ENCODE data around the gene TM9SF1. TPM values are rescaled to one million over a fixed set of nuclear protein-coding genes. Genes with fewer than 3 reads are reported as not detected.
A peak's percentile ranks its signal among the peaks of the same experiment; 100 is the strongest.

TM9SF1 gene
- total and polyA plus RNA-seq, 2 of the 13 experiments (the other 11 are each of a cell fraction or from before 2014, with no cell fraction given), result 83.2 to 110 TPM

DNA sequence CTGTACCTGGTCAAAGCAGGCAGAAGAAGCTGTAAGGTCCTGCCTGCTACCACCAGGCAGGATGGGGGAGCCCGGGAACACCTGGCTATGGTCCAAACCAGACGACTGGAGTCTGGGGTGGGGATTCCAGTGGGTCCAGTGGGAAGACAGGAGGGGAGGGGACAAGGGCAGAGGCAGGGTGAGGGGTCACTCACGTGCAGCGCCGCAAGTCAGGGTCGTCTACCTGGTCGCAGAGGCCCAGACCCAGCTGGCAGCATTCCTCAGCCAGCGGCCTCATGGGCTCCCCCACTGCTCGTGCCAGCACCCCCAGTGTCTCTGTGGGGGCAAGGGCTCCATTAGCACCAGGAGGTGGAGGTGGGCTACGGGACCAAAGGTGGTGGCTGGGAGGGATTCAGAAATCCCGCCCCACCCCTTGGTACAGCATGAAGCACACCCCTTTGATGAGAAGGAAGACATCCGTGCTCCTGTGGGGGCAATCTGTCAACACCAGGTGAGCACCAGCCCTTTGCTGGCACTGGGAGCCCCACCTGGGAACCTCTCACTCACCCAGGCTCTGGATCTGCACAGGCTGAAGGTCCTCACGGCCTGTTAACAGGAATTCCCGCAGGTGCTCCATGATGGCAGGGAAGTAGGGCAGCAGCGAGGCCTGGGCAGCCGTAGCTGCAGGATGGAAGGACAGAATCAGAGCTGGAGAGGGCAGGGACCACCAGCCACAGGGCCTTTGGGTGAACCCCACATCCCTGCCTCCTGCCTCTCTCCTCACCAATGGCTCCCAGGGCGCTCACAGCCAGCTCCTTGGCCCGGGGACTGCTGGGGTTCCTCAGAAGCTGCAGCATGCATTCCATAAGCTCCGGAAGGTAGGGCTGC lies 10.9 kb downstream of the TM9SF1 start (continued):
- TF ChIP-seq, protein P1, sequence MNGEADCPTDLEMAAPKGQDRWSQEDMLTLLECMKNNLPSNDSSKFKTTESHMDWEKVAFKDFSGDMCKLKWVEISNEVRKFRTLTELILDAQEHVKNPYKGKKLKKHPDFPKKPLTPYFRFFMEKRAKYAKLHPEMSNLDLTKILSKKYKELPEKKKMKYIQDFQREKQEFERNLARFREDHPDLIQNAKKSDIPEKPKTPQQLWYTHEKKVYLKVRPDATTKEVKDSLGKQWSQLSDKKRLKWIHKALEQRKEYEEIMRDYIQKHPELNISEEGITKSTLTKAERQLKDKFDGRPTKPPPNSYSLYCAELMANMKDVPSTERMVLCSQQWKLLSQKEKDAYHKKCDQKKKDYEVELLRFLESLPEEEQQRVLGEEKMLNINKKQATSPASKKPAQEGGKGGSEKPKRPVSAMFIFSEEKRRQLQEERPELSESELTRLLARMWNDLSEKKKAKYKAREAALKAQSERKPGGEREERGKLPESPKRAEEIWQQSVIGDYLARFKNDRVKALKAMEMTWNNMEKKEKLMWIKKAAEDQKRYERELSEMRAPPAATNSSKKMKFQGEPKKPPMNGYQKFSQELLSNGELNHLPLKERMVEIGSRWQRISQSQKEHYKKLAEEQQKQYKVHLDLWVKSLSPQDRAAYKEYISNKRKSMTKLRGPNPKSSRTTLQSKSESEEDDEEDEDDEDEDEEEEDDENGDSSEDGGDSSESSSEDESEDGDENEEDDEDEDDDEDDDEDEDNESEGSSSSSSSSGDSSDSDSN (CRISPR knock-in tag; IDR thresholded peaks at IDR 0.05), result 0 out of 2 replicates have a peak, but pooled peaks have one; percentile 29
- TF ChIP-seq AGO2 (optimal IDR thresholded peaks at IDR 0.05; ENCODE audit: low read depth, low read length) (peak; percentile 66), ZNF768 (CRISPR knock-in tag; IDR thresholded peaks at IDR 0.05) (0 out of 2 replicates have a peak, but pooled peaks have one; percentile 7), RBFOX2 (IDR thresholded peaks at IDR 0.05; ENCODE audit: low read depth, low read length) (peak; percentile 39; the same call in 1 of the 2 replicates), ZNF296 (CRISPR knock-in tag; conservative IDR thresholded peaks at IDR 0.05) (no peak), KDM1A (CRISPR knock-in tag; IDR thresholded peaks at IDR 0.05) (no peak)

DNA sequence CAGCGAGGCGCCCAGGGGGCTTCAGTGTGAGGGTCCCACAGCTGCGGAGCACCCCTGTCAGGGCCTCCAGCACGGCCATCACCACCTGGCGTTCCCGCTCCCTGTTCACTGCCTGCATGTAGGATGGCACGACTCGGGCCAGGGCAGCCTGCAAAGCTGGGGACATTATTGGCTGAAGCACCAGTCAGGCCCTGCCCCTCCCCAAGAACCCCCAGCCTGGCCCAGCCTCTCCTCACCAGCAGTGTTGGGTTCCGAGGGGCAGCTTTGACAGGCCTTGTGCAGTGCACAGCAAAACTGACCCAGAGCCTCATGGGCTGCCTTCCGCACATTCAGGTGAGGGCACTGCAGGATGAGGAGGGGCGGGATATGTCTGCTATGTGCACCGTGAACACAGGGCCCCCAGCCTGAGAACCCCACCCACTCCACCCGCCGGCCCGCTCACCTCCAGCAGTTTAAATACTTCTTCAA lies 12.2 kb downstream of the TM9SF1 start:
- Histone ChIP-seq H3K4me1 (ENCODE audit: insufficient read depth, low read length) (peaks cover 13% of the 10 kb centered on the region), H3K4me2 (ENCODE audit: low read depth, low read length) (no peak overlapping the region), H3K4me3 (replicated peaks in 1 of 3; ENCODE audit: insufficient read depth in 1 of 3, low read depth in 2 of 3, low read length in 3 of 3) (no peak overlapping the region), H3K9ac (ENCODE audit: insufficient read depth, low read depth, low read length) (no peak overlapping the region), H3K9me3 (ENCODE audit: low read length) (no peaks in the 10 kb centered on the region), H3K27ac (ENCODE audit: extremely low read length, insufficient read depth, low read length) (no peak overlapping the region), H4K20me1 (ENCODE audit: insufficient read depth, low read length) (no peaks in the 10 kb centered on the region), H3K36me3 (replicated peaks in 1 of 2; ENCODE audit: control insufficient read depth in 1 of 2, insufficient read depth in 2 of 2, low read length in 2 of 2) (peaks cover 85 to 95% of the 10 kb centered on the region in 2 experiments), H3K27me3 (ENCODE audit: control insufficient read depth in 1 of 2, insufficient read depth in 2 of 2, low read length in 2 of 2) (no peaks in the 10 kb centered on the region), H2AFZ (ENCODE audit: low read length) (no peak overlapping the region), H3K79me2 (ENCODE audit: insufficient read depth, low read length) (peaks cover 14% of the 10 kb centered on the region)
- intact Hi-C loops (cut with micrococcal nuclease; ENCODE audit: unreplicated experiment), result no loop called here
- DNase-seq (ENCODE audit: low spot score), result no peak
- ChIA-PET POLR2A (interaction anchor here (1.0 to 8.1 kb wide), 4 partner anchors 12 to 46 kb away, joined by 3 to 53 read pairs (median 8); partner anchors contain the start of genes IRF9, PSME2 and TM9SF1), CTCF (ENCODE audit: low intra/inter-chr PET ratio, low total read pairs) (no interaction called here)
- FAIRE-seq, result no peak
- WGBS (ENCODE audit: low lambda C conversion rate), result over 99% methylated on average over 14 of the region's 15 CpGs
- BruUV-seq (replicated peaks), result no TSS peak
- no peak for ATAC-seq
- in situ Hi-C loops (cut with HindIII; ENCODE audit: extremely low pct_ligation_motif_present, low pct_unique_long_range_greater_than_20kb), result no loop called here
- TF ChIP-seq AGO2 (optimal IDR thresholded peaks at IDR 0.05; ENCODE audit: low read depth, low read length) (peak; percentile 82), EEA1 (CRISPR knock-in tag; IDR thresholded peaks at IDR 0.05; ENCODE audit: borderline replicate concordance) (no peak), NCOA5 (CRISPR knock-in tag; IDR thresholded peaks at IDR 0.05) (no peak), RFX1 (IDR thresholded peaks at IDR 0.05) (no peak), NONO (IDR thresholded peaks at IDR 0.05) (no peak), NONO (CRISPR knock-in tag; conservative IDR thresholded peaks at IDR 0.05) (no peak), ZNF333 (CRISPR knock-in tag; IDR thresholded peaks at IDR 0.05; ENCODE audit: borderline replicate concordance) (peak; percentile 71; the same call in 1 of the 2 replicates), HIVEP1 (CRISPR knock-in tag; IDR thresholded peaks at IDR 0.05) (0 out of 2 replicates have a peak, but pooled peaks have one; percentile 34)
- TF ChIP-seq, protein P2, sequence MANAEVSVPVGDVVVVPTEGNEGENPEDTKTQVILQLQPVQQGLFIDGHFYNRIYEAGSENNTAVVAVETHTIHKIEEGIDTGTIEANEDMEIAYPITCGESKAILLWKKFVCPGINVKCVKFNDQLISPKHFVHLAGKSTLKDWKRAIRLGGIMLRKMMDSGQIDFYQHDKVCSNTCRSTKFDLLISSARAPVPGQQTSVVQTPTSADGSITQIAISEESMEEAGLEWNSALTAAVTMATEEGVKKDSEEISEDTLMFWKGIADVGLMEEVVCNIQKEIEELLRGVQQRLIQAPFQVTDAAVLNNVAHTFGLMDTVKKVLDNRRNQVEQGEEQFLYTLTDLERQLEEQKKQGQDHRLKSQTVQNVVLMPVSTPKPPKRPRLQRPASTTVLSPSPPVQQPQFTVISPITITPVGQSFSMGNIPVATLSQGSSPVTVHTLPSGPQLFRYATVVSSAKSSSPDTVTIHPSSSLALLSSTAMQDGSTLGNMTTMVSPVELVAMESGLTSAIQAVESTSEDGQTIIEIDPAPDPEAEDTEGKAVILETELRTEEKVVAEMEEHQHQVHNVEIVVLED (CRISPR knock-in tag; IDR thresholded peaks at IDR 0.05; ENCODE audit: borderline replicate concordance), result no peak
- TF ChIP-seq, protein P3, sequence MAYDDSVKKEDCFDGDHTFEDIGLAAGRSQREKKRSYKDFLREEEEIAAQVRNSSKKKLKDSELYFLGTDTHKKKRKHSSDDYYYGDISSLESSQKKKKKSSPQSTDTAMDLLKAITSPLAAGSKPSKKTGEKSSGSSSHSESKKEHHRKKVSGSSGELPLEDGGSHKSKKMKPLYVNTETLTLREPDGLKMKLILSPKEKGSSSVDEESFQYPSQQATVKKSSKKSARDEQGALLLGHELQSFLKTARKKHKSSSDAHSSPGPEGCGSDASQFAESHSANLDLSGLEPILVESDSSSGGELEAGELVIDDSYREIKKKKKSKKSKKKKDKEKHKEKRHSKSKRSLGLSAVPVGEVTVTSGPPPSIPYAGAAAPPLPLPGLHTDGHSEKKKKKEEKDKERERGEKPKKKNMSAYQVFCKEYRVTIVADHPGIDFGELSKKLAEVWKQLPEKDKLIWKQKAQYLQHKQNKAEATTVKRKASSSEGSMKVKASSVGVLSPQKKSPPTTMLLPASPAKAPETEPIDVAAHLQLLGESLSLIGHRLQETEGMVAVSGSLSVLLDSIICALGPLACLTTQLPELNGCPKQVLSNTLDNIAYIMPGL (CRISPR knock-in tag; IDR thresholded peaks at IDR 0.05; ENCODE audit: borderline replicate concordance in 1 of 2, low read depth in 1 of 2), result no peak
